Esophagus muscularis mucosa (tissue), 4 donors: ENCODE measurements around the gene CEP112. TPM values are rescaled to one million over a fixed set of nuclear protein-coding genes. Genes with fewer than 3 reads are reported as not detected.

Source experiments
- DNase-seq: peaks from one replicate; pipeline ENCODE4 v3.0.0-alpha.2; 2017; ENCODE audit errors: extremely low spot score
- H3K27ac ChIP-seq, 4 donors: fragments of 200-600 bp; sonication (generic); replicated peaks in 1 of 4; 1 replicate in 3 of 4; 2 replicates in 1 of 4; pipeline ENCODE4 v1.5.1; 2016 to 2019; ENCODE audit warnings: mild to moderate bottlenecking in 1 of 4
- H3K27me3 ChIP-seq, 4 donors: fragments of 200-600 bp; sonication (generic); one replicate each; pipeline versions ENCODE4 v1.5.1 to v1.6.0; 2016 to 2019
- H3K36me3 ChIP-seq, 4 donors: fragments of 200-600 bp; sonication (generic); one replicate each; pipeline ENCODE4 v1.5.1; 2016 to 2019
- H3K4me1 ChIP-seq, 4 donors: fragments of 200-600 bp; sonication (generic); one replicate each; pipeline ENCODE4 v1.5.1; 2016 to 2019
- H3K4me3 ChIP-seq, 4 donors: fragments of 200-600 bp; sonication (generic); 1 replicate in 2 of 4; 2 replicates in 2 of 4; pipeline ENCODE4 v1.5.1; 2016 to 2019; ENCODE audit warnings: mild to moderate bottlenecking in 4 of 4, moderate library complexity in 1 of 4
- H3K9me3 ChIP-seq, 4 donors: fragments of 200-600 bp; sonication (generic); 1 replicate in 3 of 4; 2 replicates in 1 of 4; pipeline ENCODE4 v1.5.1; 2016 to 2019
- EP300 ChIP-seq: sonication (generic); formaldehyde crosslinking; IDR thresholded peaks from one replicate; pipeline ENCODE4 v1.6.1; 2017; ENCODE audit warnings: antibody characterized with exemption
- POLR2A ChIP-seq: fragments of 450-650 bp; IDR thresholded peaks from one replicate; pipeline ENCODE4 v1.6.1; 2017; ENCODE audit warnings: antibody characterized with exemption, moderate library complexity, mild to moderate bottlenecking, low read depth
- POLR2AphosphoS5 ChIP-seq, 2 donors: sonication (generic); formaldehyde crosslinking; IDR thresholded peaks; one replicate each; pipeline ENCODE4 v1.6.1; 2017; ENCODE audit warnings: antibody characterized with exemption in 2 of 2
- WGBS: methylation state at CpG from one replicate; pipeline ENCODE4 v1.1.5; 2018; 5-methylcytosine and 5-hydroxymethylcytosine counted together
- intact Hi-C: fragments of 100-400 bp; cut with DNase I; formaldehyde crosslinking; loops from one replicate; pipeline ENCODE4 v1.15.1; 2023
- total RNA-seq, 4 donors: library from RNA; depleted of rRNA; stranded (reverse); fragments of >200 nt; gene quantifications; one replicate each; pipeline versions ENCODE4 v1.1.0 to v1.2.1, GENCODE V29; 2016
- TF ChIP-seq, protein P1 (sequence below), 3 experiments: fragments of 200-600 bp in 2 of 3; fragments of 450-650 bp in 1 of 3; sonication (generic) in 2 of 3; IDR thresholded peaks; one replicate each; pipeline ENCODE4 v1.5.1; 2017 to 2019; ENCODE audit warnings: antibody characterized with exemption in 3 of 3, mild to moderate bottlenecking in 2 of 3, moderate library complexity in 1 of 3

CEP112 gene
- total RNA-seq, 4 donors from 2014 or later, result 17.0 to 24.7 (median 23.2) TPM

DNA sequence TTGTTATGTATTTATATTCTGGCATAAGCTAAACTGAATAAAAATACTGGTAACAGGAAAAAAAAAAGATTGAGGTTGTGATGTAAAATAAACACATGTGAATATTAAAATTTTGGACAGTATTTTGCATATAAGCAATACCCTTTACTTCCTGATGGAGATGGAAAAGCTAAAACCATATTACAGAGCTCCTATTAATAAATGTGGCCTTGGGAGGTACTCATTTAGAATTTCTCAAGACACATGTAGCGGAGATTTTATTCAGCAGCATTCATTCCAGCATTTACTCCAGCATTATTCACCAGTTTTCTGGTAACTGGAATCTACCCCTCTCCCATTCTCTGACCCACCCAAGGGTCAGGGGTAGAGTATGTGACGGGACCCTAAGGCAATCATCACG, 536.2 kb downstream of the CEP112 start:
- H3K27me3 ChIP-seq, result no peaks in the 10 kb centered on the region
- no peaks in the 10 kb centered on the region for H3K4me1 ChIP-seq
- 69% methylated on average over 3 of the region's 3 CpGs for WGBS
- H3K27ac ChIP-seq, result no peak overlapping the region
- intact Hi-C loops, result no loop called here
- no peak overlapping the region for H3K4me3 ChIP-seq
- no peaks in the 10 kb centered on the region for H3K9me3 ChIP-seq
- DNase-seq, result no peak
- TF ChIP-seq POLR2A, result no peak
- H3K36me3 ChIP-seq, result no peaks in the 10 kb centered on the region

DNA sequence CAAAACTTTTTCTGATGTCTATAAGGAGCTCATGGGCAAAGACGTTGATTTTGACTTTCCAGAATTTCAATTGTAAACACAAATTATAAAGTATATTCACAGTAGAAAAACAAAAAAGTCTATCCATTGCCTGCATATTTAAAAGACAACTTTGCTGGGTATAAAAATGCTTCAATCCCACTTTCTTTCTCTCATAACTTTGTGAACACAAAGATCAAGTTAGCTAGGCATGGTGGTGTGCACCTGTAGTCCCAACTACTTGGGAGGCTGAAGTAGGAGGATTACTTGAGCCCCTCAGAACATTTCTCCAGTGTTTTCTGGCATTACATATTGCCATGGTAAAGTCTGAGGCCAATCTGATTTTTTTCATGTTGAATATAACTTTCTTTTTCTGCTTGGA, 547.4 kb downstream of the CEP112 start:
- Histone ChIP-seq H3K27me3 (no peaks in the 10 kb centered on the region), H3K4me3 (no peak overlapping the region), H3K4me1 (no peaks in the 10 kb centered on the region), H3K27ac (no peak overlapping the region), H3K9me3 (peaks cover 0 to 11% (median 0%) of the 10 kb centered on the region in 4 donors), H3K36me3 (no peaks in the 10 kb centered on the region)
- intact Hi-C loops, result no loop called here
- DNase-seq, result no peak
- TF ChIP-seq POLR2AphosphoS5 (IDR thresholded peaks at IDR 0.05), result no peak
- TF ChIP-seq POLR2A, result no peak
- no peak for TF ChIP-seq EP300
- TF ChIP-seq, protein P1, sequence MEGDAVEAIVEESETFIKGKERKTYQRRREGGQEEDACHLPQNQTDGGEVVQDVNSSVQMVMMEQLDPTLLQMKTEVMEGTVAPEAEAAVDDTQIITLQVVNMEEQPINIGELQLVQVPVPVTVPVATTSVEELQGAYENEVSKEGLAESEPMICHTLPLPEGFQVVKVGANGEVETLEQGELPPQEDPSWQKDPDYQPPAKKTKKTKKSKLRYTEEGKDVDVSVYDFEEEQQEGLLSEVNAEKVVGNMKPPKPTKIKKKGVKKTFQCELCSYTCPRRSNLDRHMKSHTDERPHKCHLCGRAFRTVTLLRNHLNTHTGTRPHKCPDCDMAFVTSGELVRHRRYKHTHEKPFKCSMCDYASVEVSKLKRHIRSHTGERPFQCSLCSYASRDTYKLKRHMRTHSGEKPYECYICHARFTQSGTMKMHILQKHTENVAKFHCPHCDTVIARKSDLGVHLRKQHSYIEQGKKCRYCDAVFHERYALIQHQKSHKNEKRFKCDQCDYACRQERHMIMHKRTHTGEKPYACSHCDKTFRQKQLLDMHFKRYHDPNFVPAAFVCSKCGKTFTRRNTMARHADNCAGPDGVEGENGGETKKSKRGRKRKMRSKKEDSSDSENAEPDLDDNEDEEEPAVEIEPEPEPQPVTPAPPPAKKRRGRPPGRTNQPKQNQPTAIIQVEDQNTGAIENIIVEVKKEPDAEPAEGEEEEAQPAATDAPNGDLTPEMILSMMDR (IDR thresholded peaks at IDR 0.05), result no peak
- WGBS, result 100% methylated on average over 1 of the region's 1 CpG

DNA sequence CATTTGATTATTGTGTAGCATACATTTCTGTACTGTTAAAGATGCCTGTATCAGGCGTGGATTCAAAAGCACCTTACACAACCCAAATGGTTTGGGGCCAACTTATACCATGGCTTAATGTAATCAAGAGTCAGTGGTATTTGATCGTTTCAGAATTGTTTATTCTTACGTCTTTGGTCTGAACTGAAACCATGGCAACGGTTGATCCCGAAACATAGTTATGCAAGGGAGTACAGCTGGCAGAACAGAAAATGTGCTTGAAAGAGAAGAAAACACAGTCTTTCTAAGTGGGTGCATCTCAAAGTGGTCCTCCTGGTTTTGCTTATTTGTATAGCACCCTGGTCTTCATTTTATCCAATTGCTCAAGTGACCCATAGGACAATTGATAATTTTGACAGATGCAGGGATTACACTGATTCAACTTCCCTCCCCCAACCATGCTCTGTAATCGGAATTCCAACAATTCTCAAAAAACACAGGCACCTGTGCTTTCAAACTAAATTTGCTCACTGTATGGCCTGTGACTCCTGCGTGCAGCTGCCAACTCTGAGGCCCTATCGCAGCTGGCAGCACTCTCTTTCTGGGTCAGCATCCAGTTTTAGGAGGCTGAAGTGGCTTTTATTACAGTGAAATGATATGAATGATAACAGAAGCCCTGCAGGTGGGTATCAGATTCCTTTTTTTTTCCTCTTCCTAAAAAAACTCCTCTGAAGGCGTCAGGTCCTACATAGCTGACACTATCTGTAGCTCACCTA, 553.5 kb downstream of the CEP112 start:
- DNase-seq, result no peak
- Histone ChIP-seq H3K9me3 (no peaks in the 10 kb centered on the region), H3K36me3 (no peaks in the 10 kb centered on the region), H3K27me3 (no peaks in the 10 kb centered on the region), H3K4me1 (peaks cover 4 to 23% (median 18%) of the 10 kb centered on the region in 4 donors), H3K4me3 (no peak overlapping the region), H3K27ac (peak overlapping the region in 1 of 4 donors; percentile 18)
- TF ChIP-seq, protein P1 (IDR thresholded peaks at IDR 0.05), result no peak
- TF ChIP-seq EP300 (no peak), POLR2AphosphoS5 (IDR thresholded peaks at IDR 0.05) (no peak), POLR2A (no peak)
- WGBS, result 47% methylated on average over 9 of the region's 9 CpGs
- intact Hi-C loops, result no loop called here

DNA sequence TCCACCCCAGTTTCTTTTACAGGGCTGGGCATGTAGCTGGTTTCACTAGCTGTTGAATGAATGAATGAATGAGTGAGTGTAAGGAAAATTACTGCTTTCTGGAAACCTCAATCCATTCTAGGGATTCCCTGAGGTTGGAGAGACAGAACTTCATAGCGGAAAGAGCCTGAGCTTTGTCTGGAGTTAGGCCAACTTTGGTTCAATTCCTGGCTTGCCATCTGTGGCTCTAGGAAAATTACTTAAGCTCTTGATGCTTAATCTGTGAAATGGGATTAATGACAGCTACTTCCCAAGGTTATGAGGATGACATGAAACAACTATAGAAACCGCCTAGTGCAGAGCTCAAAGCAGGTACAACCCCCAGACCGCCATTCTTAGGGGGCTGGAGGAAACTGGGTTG, 554.1 kb downstream of the CEP112 start:
- H3K4me1 ChIP-seq, result peaks cover 4 to 23% (median 18%) of the 10 kb centered on the region in 4 donors
- no peak overlapping the region for H3K4me3 ChIP-seq
- WGBS, result 80% methylated on average over 3 of the region's 3 CpGs
- peak overlapping the region in 1 of 4 donors; percentile 18 for H3K27ac ChIP-seq
- no peak for DNase-seq
- H3K9me3 ChIP-seq, result no peaks in the 10 kb centered on the region
- H3K27me3 ChIP-seq, result no peaks in the 10 kb centered on the region
- no peak for TF ChIP-seq EP300
- TF ChIP-seq POLR2AphosphoS5 (IDR thresholded peaks at IDR 0.05), result no peak
- TF ChIP-seq, protein P1 (IDR thresholded peaks at IDR 0.05), result no peak
- no peaks in the 10 kb centered on the region for H3K36me3 ChIP-seq
- intact Hi-C loops, result no loop called here

DNA sequence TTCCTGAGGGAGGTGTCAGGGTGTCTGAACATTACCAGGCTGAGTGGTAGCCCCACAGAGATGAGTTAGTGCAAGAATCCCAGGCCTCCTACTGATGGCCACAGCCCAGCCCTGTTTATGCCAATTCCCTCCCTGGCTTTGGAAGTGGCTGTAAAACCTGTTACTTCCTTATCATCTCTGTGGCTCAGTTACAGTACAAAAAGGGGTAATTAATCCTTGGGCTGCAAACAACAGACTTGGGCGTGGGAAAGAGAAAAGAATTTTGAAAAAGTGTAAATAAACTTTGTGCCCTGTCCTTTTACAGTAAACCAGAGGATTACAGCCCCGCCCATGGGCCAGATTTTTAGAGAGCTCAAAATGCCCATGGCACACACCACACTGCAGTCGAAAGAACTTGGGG, 557.4 kb downstream of the CEP112 start:
- Histone ChIP-seq H3K27ac (no peak overlapping the region), H3K4me3 (no peak overlapping the region), H3K9me3 (no peaks in the 10 kb centered on the region), H3K27me3 (no peaks in the 10 kb centered on the region), H3K36me3 (no peaks in the 10 kb centered on the region), H3K4me1 (peaks cover 4 to 23% (median 18%) of the 10 kb centered on the region in 4 donors)
- no peak for DNase-seq
- 96% methylated on average over 3 of the region's 3 CpGs for WGBS
- intact Hi-C loops, result no loop called here
- TF ChIP-seq EP300 (no peak), POLR2AphosphoS5 (IDR thresholded peaks at IDR 0.05) (no peak), POLR2A (no peak)
- TF ChIP-seq, protein P1 (IDR thresholded peaks at IDR 0.05), result no peak
